Measurements from ENCODE around the gene AHCTF1.

Gene AHCTF1

GRCh38 chr1:246931549-246932365, at the start of gene AHCTF1:
Gene AHCTF1 (minus strand): TSS chr1:246931948. CDS start chr1:246918370, 13,578 bp downstream.
- peak; percentile 95 for DNase-seq

- no peak for DNase-seq
Observed at GRCh38 chr1:246978785-246979184, 47.0 kb upstream of the AHCTF1 start.

GRCh38 chr1:246978281-246978680, 46.5 kb upstream of the AHCTF1 start:
- DNase-seq: no peak

- DNase-seq: no peak
Observed at GRCh38 chr1:246971969-246972368, 40.2 kb upstream of the AHCTF1 start.

- DNase-seq: peak; percentile 59
Observed at GRCh38 chr1:246971090-246971721, 39.5 kb upstream of the AHCTF1 start.

GRCh38 chr1:246969621-246970020, 37.9 kb upstream of the AHCTF1 start:
- DNase-seq: no peak

GRCh38 chr1:246966502-246966901, 34.8 kb upstream of the AHCTF1 start:
- no peak for DNase-seq

- DNase-seq: no peak
Observed at GRCh38 chr1:246959944-246960693, 28.4 kb upstream of the AHCTF1 start.

- DNase-seq: no peak
Observed at GRCh38 chr1:246954126-246954525, 22.4 kb upstream of the AHCTF1 start.

- DNase-seq: no peak
Observed at GRCh38 chr1:246951413-246951812, 19.7 kb upstream of the AHCTF1 start.

GRCh38 chr1:246949956-246950355, 18.2 kb upstream of the AHCTF1 start:
- no peak for DNase-seq

GRCh38 chr1:246947255-246947654, 15.5 kb upstream of the AHCTF1 start:
- DNase-seq: no peak

- DNase-seq: no peak
Observed at GRCh38 chr1:246946366-246946765, 14.6 kb upstream of the AHCTF1 start.

- no peak for DNase-seq
Observed at GRCh38 chr1:246934765-246935164, 3.0 kb upstream of the AHCTF1 start.

- DNase-seq: no peak
Observed at GRCh38 chr1:246933893-246934292, 2.1 kb upstream of the AHCTF1 start.

GRCh38 chr1:246932366-246932700, 585 bp upstream of the AHCTF1 start:
- DNase-seq: no peak

GRCh38 chr1:246930830-246931548, 759 bp downstream of the AHCTF1 start:
- peak; percentile 60 for DNase-seq

GRCh38 chr1:246925997-246926626, 5.6 kb downstream of the AHCTF1 start:
- DNase-seq: no peak

GRCh38 chr1:246923900-246924299, 7.8 kb downstream of the AHCTF1 start:
- DNase-seq: no peak

- no peak for DNase-seq
Observed at GRCh38 chr1:246923482-246923881, 8.3 kb downstream of the AHCTF1 start.

GRCh38 chr1:246921481-246921880, 10.3 kb downstream of the AHCTF1 start:
- no peak for DNase-seq

- DNase-seq: no peak
Observed at GRCh38 chr1:246919902-246920301, 11.8 kb downstream of the AHCTF1 start.
